ENCODE results near the gene DENND5B. TPM values are rescaled to one million over a fixed set of nuclear protein-coding genes. Genes with fewer than 3 reads are reported as not detected.

The DENND5B gene
- total and polyA plus RNA-seq, 12 donors, result 5.2 to 60.8 (median 45.3) TPM

DNA sequence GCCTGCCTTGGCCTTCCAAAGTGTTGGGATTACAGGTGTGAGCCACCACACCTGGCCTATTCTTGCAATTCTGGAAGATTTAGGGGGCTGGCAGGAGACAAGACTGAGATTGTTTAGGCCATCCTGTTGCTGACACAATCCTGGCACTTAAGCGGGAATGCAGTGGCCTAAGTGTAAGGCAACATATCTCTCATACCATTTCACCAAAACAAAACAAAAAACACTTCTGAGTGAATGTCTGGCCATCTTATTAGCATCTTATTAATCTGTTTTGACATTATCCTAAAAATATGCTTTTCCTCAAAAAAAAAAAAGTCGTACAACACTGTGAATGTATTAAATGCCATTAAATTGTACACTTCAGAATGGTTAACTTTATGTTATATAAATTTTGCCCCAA lies 67.6 kb downstream of the DENND5B start:
- no peaks in the 10 kb centered on the region for H3K27me3 ChIP-seq
- ATAC-seq, result no peak
- H3K4me3 ChIP-seq, result no peak overlapping the region
- H3K4me1 ChIP-seq, result peaks cover 5 to 86% (median 33%) of the 10 kb centered on the region in 9 donors
- TF ChIP-seq, protein P1, sequence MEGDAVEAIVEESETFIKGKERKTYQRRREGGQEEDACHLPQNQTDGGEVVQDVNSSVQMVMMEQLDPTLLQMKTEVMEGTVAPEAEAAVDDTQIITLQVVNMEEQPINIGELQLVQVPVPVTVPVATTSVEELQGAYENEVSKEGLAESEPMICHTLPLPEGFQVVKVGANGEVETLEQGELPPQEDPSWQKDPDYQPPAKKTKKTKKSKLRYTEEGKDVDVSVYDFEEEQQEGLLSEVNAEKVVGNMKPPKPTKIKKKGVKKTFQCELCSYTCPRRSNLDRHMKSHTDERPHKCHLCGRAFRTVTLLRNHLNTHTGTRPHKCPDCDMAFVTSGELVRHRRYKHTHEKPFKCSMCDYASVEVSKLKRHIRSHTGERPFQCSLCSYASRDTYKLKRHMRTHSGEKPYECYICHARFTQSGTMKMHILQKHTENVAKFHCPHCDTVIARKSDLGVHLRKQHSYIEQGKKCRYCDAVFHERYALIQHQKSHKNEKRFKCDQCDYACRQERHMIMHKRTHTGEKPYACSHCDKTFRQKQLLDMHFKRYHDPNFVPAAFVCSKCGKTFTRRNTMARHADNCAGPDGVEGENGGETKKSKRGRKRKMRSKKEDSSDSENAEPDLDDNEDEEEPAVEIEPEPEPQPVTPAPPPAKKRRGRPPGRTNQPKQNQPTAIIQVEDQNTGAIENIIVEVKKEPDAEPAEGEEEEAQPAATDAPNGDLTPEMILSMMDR (IDR thresholded peaks at IDR 0.05), result no peak
- 88 to 93% methylated on average over 2 of the region's 2 CpGs for WGBS, 2 donors
- no peak overlapping the region for H3K27ac ChIP-seq
- no peaks in the 10 kb centered on the region for H3K36me3 ChIP-seq
- no peak for DNase-seq
- intact Hi-C loops (cut with DNase I), result loop anchor here in 1 of 10 donors (5.0 kb wide), 1 partner anchor 406 kb away; no protein-coding TSS in a partner anchor
- H3K9me3 ChIP-seq, result no peaks in the 10 kb centered on the region

DNA sequence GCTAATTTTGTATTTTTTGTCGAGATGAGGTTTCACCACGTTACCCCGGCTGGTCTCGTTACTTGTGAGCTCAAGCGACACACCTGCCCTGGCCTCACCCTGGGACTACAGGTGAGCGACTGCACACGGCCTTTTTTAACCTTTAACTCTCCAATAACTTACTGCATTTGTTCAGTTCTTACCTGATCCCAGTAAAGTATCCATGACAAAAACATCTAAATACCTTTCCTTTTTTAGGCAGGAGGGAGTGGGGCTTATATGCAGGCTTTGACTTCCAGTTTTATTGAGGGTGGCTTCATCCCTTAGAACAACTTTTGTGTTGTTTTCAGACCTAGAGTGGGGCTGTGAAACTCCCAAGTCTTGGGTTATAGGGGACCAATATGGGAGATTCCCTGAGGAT lies 68.3 kb downstream of the DENND5B start:
- H3K27me3 ChIP-seq, result no peaks in the 10 kb centered on the region
- H3K4me1 ChIP-seq, result peaks cover 5 to 93% (median 39%) of the 10 kb centered on the region in 9 donors
- TF ChIP-seq, protein P1 (IDR thresholded peaks at IDR 0.05), result no peak

DNA sequence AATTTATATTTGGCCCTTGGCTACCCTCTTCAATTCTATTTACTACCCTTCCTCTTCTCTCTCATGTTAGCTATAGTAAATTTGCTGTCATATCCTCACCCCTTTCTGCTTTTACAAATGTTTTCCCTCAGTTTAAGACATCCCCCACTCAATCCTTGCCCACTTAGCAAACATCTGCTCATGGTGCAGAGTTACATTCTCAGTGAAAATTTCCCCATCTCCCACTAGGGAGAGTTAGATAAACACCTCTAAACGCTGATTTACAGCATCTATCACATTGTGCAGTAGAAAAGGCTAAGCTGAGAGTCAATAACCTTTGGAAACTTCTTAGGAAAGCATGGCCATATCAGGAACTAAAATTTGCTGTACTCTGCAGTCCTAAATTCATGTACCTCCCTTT lies 69.0 kb downstream of the DENND5B start:
- Histone ChIP-seq H3K27me3 (no peaks in the 10 kb centered on the region), H3K4me3 (no peak overlapping the region), H3K9me3 (no peaks in the 10 kb centered on the region), H3K27ac (no peak overlapping the region), H3K4me1 (peaks cover 5 to 94% (median 45%) of the 10 kb centered on the region in 9 donors), H3K36me3 (no peaks in the 10 kb centered on the region)
- DNase-seq, result no peak
- no peak for ATAC-seq
- 30 to 43% methylated on average over 1 of the region's 1 CpG for WGBS, 2 donors
- intact Hi-C loops (cut with DNase I), result loop anchor here in 1 of 10 donors (5.0 kb wide), 1 partner anchor 405 kb away; no protein-coding TSS in a partner anchor
- TF ChIP-seq, protein P1 (IDR thresholded peaks at IDR 0.05), result no peak

More for the DNA sequence above, 68.3 kb downstream of the DENND5B start:
- Histone ChIP-seq H3K4me3 (no peak overlapping the region), H3K9me3 (no peaks in the 10 kb centered on the region), H3K36me3 (no peaks in the 10 kb centered on the region), H3K27ac (no peak overlapping the region)
- 76 to 78% methylated on average over 7 of the region's 7 CpGs for WGBS, 2 donors
- DNase-seq (no peak), ATAC-seq (no peak)
- intact Hi-C loops (cut with DNase I), result loop anchor here in 1 of 10 donors (5.0 kb wide), 1 partner anchor 405 kb away; no protein-coding TSS in a partner anchor

DNA sequence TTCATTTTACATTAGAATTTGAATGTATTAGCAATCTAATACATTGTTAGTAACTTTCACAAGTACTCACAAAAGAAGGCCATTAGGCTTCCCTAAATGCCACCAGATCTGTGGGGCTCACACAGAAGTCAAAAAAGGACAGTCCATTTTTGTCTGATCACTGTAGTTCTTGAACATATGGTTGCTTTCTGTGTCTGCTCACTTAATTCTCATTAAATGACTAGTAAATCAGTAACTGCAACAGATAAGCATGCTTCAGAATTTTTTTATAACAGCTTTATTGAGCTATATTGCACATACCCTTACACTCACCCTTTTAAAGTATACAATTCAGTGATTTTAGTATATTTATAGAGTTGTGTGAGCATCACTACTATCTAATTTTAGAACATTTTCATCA lies 71.4 kb downstream of the DENND5B start:
- intact Hi-C loops (cut with DNase I), result no loop called here
- Histone ChIP-seq H3K4me1 (peaks cover 5 to 71% (median 33%) of the 10 kb centered on the region in 9 donors), H3K27ac (peak overlapping the region in 2 of 10 donors; percentile 1 to 32), H3K36me3 (no peaks in the 10 kb centered on the region), H3K27me3 (no peaks in the 10 kb centered on the region), H3K4me3 (no peak overlapping the region), H3K9me3 (no peaks in the 10 kb centered on the region)
- TF ChIP-seq, protein P1 (IDR thresholded peaks at IDR 0.05), result no peak
- ATAC-seq (no peak), DNase-seq (no peak)

Data from heart right ventricle (tissue), 16 donors.